Fibroblast of pulmonary artery (primary cell): ENCODE results near the gene NKD2.

Experiments
- DNase-seq: peaks from one replicate; pipeline ENCODE4 v3.0.0-alpha.2; 2010; ENCODE audit warnings: low read depth
- H3K4me3 ChIP-seq: replicated peaks from 2 replicates; pipeline ENCODE4 v1.5.1; 2011; ENCODE audit warnings: low read depth, mild to moderate bottlenecking, control low read depth, low read length, moderate library complexity
- TF ChIP-seq, protein P1 (sequence below): IDR thresholded peaks from 2 replicates; pipeline ENCODE4 v1.5.1; 2011; ENCODE audit warnings: mild to moderate bottlenecking, control low read depth, low read length, inconsistent platforms; ENCODE audit errors: missing control alignments

NKD2 gene

DNA sequence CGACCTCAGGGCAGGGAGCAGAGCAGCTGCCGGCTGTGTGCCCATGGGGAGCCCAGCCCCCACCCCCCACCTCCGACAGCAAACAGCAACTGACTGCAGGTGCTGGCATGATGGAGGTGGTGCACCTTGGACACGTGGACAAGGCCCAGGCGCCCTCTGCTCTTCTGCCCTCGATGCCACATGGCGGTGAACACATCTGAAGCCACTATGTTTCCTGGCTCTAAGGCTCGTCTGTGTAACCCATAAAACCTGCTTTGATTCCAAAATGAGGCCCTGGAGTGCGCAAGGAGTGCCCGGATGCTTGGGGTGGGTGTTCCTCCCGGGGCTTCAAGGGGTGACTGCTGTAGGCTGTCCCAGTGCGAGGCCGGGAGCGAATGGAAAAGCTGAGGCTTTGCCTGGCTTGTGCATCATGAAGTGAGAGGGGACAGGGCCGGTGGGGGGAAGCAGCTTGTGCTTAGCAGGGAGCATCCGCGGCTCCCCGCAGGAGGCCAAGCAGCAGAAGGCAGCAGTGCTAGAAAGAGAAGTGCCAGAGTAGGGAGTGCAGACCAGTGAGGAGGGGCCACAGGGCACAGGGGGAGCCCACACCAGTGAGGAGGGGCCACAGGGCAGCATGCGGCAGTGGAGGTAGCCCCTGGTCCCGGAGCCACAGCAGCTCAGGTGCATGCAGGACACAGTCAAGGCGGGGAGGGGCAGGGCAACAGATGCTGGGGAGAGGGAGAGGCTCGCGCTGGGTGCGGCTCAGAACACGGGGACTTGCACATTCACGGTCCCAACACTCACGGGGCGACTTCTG lies 30.0 kb downstream of the NKD2 start:
- no peak overlapping the region for H3K4me3 ChIP-seq
- TF ChIP-seq, protein P1, sequence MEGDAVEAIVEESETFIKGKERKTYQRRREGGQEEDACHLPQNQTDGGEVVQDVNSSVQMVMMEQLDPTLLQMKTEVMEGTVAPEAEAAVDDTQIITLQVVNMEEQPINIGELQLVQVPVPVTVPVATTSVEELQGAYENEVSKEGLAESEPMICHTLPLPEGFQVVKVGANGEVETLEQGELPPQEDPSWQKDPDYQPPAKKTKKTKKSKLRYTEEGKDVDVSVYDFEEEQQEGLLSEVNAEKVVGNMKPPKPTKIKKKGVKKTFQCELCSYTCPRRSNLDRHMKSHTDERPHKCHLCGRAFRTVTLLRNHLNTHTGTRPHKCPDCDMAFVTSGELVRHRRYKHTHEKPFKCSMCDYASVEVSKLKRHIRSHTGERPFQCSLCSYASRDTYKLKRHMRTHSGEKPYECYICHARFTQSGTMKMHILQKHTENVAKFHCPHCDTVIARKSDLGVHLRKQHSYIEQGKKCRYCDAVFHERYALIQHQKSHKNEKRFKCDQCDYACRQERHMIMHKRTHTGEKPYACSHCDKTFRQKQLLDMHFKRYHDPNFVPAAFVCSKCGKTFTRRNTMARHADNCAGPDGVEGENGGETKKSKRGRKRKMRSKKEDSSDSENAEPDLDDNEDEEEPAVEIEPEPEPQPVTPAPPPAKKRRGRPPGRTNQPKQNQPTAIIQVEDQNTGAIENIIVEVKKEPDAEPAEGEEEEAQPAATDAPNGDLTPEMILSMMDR: no peak
- no peak for DNase-seq

GRCh38 chr5:1039210-1039548 lies 30.6 kb downstream of the NKD2 start:
- no peak overlapping the region for H3K4me3 ChIP-seq
- DNase-seq: no peak
- TF ChIP-seq, protein P1: no peak

DNA sequence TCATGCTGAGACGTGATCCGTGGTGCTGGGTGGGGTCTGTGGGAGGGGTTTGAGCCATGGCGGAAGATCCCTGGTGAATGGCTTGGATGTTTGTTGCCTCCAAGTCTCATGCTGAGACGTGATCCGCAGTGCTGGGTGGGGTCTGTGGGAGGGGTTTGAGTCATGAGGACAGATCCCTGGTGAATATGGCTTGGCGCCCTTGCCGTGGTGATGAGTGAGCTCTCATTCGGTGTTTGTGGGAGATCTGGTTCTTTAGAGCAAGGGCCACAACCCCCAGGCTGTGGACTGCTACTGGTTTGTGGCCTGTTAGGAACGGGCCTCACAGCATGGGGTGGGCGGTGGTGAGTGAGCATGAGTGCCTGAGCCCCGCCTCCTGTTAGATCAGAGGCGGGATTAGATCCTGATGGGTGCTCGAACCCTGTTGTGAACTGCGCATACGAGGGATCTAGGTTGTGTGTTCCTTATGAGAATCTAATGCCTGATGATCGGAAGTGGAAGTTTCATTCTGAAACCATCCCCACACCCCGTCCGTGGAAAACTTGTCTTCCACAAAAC lies 31.2 kb downstream of the NKD2 start:
- DNase-seq: no peak
- TF ChIP-seq, protein P1: no peak
- H3K4me3 ChIP-seq: no peak overlapping the region

DNA sequence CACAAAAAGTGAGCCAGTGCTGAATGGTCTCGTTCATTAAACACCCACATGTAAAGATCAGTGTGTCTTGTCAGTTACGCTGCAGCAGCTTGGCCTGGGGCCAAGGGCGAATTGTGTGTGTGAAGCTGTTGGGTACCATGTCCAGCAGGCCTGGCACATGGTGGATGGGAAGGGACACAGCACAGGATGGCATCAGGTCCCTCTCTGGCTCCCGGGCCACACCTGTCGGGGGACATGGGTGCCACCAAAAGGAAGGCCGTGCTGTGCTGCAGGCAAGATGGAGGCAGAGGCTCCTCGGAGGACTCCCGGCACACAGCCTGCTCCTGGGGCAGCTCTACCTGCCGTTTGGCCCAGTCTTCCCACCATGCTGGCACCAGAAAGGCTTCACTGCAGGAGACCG lies 32.0 kb downstream of the NKD2 start:
- TF ChIP-seq, protein P1: no peak
- no peak overlapping the region for H3K4me3 ChIP-seq
- no peak for DNase-seq

- TF ChIP-seq, protein P1: no peak
- no peak for DNase-seq
- H3K4me3 ChIP-seq: no peak overlapping the region
These were observed 32.9 kb downstream of the NKD2 start for GRCh38 chr5:1041225-1042143.

GRCh38 chr5:1042626-1043025 lies 34.0 kb downstream of the NKD2 start:
- TF ChIP-seq, protein P1: no peak
- no peak overlapping the region for H3K4me3 ChIP-seq
- no peak for DNase-seq
